ENCODE results near the gene CDNF.

- TF ChIP-seq CTCF (IDR thresholded peaks at IDR 0.05) (no peak), POLR2A (IDR thresholded peaks at IDR 0.05) (no peak)
Observed at GRCh38 chr10:14803827-14804226, 34.0 kb downstream of the CDNF start.
